ENCODE results near the gene AHSG.

- no peak for TF ChIP-seq SP1 (IDR thresholded peaks at IDR 0.05)
- no peak for TF ChIP-seq LEF1 (IDR thresholded peaks at IDR 0.05; ENCODE audit: borderline replicate concordance)
- no peak for TF ChIP-seq L3MBTL2 (conservative IDR thresholded peaks at IDR 0.05)
- no peak for TF ChIP-seq FOXK2 (IDR thresholded peaks at IDR 0.05)
- no peak for TF ChIP-seq FOXA1 (IDR thresholded peaks at IDR 0.05)
Measured at GRCh38 chr3:186577521-186577920, 35.3 kb upstream of the AHSG start.

Data from HEK293T (cell line).